ENCODE measurements around the gene RGS13.

- TF ChIP-seq CTCF (IDR thresholded peaks at IDR 0.05): no peak
- TF ChIP-seq POLR2AphosphoS5 (IDR thresholded peaks at IDR 0.05): no peak
- TF ChIP-seq POLR2A (IDR thresholded peaks at IDR 0.05): no peak
Observed at GRCh38 chr1:192675716-192676115, 39.8 kb downstream of the RGS13 start.
